Measurements from ENCODE around the gene SLC25A6. TPM values are rescaled to one million over a fixed set of nuclear protein-coding genes. Genes with fewer than 3 reads are reported as not detected.

Gene SLC25A6
- total RNA-seq, 4 donors from 2014 or later = 217 to 417 (median 248) TPM

DNA sequence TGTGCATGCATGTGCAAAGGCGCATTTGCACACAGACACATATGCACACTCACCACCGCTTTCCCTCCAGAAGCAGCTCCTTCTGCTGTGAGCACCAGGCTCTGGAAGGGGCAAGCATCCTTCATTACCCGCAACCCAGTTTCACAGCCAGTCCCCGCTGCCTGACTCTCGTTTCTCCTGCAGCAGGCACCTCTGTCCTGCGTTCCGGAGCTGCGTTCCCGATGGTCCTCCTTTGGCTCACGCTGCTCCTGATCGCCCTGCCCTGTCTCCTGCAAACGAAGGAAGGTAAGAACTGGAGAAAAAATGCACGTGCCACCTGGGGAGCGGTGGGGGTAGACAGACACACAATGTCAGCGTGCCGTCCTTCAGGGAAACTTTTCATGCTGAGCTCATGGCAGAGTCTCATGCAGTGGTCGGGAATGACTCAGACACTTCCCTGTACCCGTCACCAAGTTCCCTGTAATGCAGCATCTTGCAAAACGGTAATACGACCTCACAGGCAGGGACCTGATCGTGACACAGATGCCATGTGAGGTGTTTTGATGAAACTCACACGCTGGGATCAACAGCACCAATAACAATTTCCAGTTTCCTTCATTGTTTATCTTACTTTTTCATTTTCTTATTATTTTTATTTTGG lies 50.2 kb downstream of the SLC25A6 start:
- Histone ChIP-seq H3K27me3 (no peaks in the 10 kb centered on the region), H3K36me3 (no peaks in the 10 kb centered on the region), H3K4me1 (no peaks in the 10 kb centered on the region), H3K4me3 (no peak overlapping the region), H3K9me3 (peaks cover 0 to 10% (median 7%) of the 10 kb centered on the region in 3 donors), H3K27ac (no peak overlapping the region)
- no peak for TF ChIP-seq POLR2A (IDR thresholded peaks at IDR 0.05)
- no peak for TF ChIP-seq CTCF (IDR thresholded peaks at IDR 0.05)
- DNase-seq = no peak
- WGBS, 2 donors = 71 to 78% methylated on average over 13 to 18 of the region's 22 CpGs
- intact Hi-C loops (cut with DNase I) = no loop called here

DNA sequence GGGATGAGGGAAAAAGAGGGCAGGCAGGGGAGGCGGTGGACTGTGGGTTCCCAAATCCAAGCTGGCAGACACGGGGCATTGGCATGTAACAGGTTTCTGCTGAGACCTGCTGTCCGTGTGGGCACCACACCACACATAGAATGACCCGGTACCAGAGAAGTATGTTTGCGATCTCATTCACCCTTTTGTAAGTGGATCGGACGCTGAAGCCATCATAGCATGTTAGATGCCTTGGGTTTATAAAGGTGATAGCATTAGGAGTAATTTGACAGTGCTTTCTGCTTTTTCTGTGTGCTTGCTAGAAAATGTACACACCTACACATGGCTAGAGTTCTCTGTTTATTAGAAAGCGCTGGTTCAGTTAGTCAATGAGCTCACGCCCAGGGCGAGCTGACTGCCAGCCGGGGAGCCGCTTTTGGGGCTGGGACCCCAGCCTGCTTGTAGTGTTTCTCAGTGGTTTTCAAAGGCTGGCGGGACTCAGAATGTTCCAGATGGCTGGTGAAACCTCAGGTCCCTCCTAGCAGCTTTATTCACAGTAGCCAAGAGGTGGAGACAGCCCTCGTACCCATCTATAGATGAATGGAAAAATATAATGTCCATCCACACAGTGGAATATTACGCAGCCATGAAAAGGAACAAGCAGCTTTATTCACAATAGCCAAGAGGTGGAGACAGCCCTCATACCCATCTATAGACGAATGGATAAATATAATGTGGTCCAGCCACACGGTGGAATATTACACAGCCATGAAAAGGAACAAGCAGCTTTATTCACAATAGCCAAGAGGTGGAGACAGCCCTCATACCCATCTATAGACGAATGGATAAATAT lies 54.7 kb downstream of the SLC25A6 start:
- intact Hi-C loops (cut with DNase I) = no loop called here
- Histone ChIP-seq H3K27me3 (no peaks in the 10 kb centered on the region), H3K27ac (peak overlapping the region; percentile 46 to 75 (median 64)), H3K4me3 (peak overlapping the region; percentile 18 to 62 (median 36)), H3K9me3 (peaks cover 0 to 10% (median 7%) of the 10 kb centered on the region in 3 donors), H3K4me1 (no peaks in the 10 kb centered on the region), H3K36me3 (no peaks in the 10 kb centered on the region)
- no peak for DNase-seq
- 58 to 60% methylated on average over 14 to 18 of the region's 18 CpGs for WGBS, 2 donors
- TF ChIP-seq POLR2A (IDR thresholded peaks at IDR 0.05) (no peak), CTCF (IDR thresholded peaks at IDR 0.05) (no peak)

GRCh38 chrX:1336331-1336943 lies 55.5 kb downstream of the SLC25A6 start, which contains the start of gene IL3RA:
TSS of gene IL3RA (plus strand) at chrX:1336785. CDS start at chrX:1341766, 4,981 bp downstream.
- DNase-seq = no peak
- WGBS, 2 donors = 15 to 16% methylated on average over 11 to 14 of the region's 14 CpGs
- Histone ChIP-seq H3K9me3 (peaks cover 0 to 10% (median 7%) of the 10 kb centered on the region in 3 donors), H3K27me3 (no peaks in the 10 kb centered on the region), H3K4me3 (peak within 1 kb of the TSS; percentile 18 to 62 (median 36)), H3K36me3 (no peaks in the 10 kb centered on the region), H3K27ac (peak within 1 kb of the TSS; percentile 46 to 75 (median 64)), H3K4me1 (no peaks in the 10 kb centered on the region)
- intact Hi-C loops (cut with DNase I) = no loop called here
- TF ChIP-seq CTCF (IDR thresholded peaks at IDR 0.05) = no peak

Other genes with a start within 250 kb of the SLC25A6 start
- under 1 TPM in 1 of 4 donors, not detected in 3; 0.95 TPM for gene CRLF2, start 179.5 kb downstream of the SLC25A6 start, total RNA-seq
- 1 to 10 TPM in 3 of 4 donors, under 1 TPM in 1; 0.66 to 7.1 (median 4.2) TPM for gene CSF2RA, start 123.3 kb downstream of the SLC25A6 start, total RNA-seq
- 10 to 100 TPM in 1 of 4 donors, 1 to 10 TPM in 1, under 1 TPM in 1, not detected in 1; 0.92 to 12.3 (median 5.9) TPM for gene IL3RA, start 55.3 kb downstream of the SLC25A6 start, total RNA-seq
- 10 to 100 TPM in 2 of 4 donors, 1 to 10 TPM in 2; 4.4 to 21.4 (median 11.1) TPM for gene ASMTL, start 60.8 kb upstream of the SLC25A6 start, total RNA-seq
- gene P2RY8, start 145.1 kb upstream of the SLC25A6 start, total RNA-seq = 1 to 10 TPM in 1 of 4 donors, under 1 TPM in 3; 0.34 to 1.3 (median 0.64) TPM
- gene AKAP17A, start 199.5 kb upstream of the SLC25A6 start, total RNA-seq = 10 to 100 TPM; 16.2 to 38.7 (median 30.6) TPM
- not detected for gene ASMT, start 222.9 kb upstream of the SLC25A6 start, total RNA-seq

Measured in esophagus squamous epithelium (tissue), 5 donors.